Activated CD4-positive, alpha-beta memory T cell treated with anti-CD3 and anti-CD28 coated beads for 36 hours (primary cell): ENCODE results near the gene POMC. TPM values are rescaled to one million over a fixed set of nuclear protein-coding genes. Genes with fewer than 3 reads are reported as not detected.

Experiments used
- CTCF ChIA-PET: fragments of 350-600 bp; sonication (Branson Sonifier 250); formaldehyde crosslinking; loops from one replicate; lab custom pipeline; 2021; ENCODE audit warnings: antibody characterized with exemption, inconsistent platforms; lab: Charles Lee
- POLR2A ChIA-PET: fragments of 350-600 bp; sonication (Branson Sonifier 250); formaldehyde crosslinking; loops from one replicate; lab custom pipeline; 2021; ENCODE audit warnings: antibody characterized with exemption; lab: Charles Lee
- DNase-seq: peaks from one replicate; pipeline ENCODE4 v3.0.0-alpha.2; 2020
- H3K27ac Mint-ChIP-seq: one replicate; pipeline ENCODE4 v1.8.0; 2021; ENCODE audit warnings: mixed read lengths
- H3K27me3 Mint-ChIP-seq: one replicate; pipeline ENCODE4 v1.8.0; 2021; ENCODE audit warnings: mixed read lengths
- H3K36me3 Mint-ChIP-seq: one replicate; pipeline ENCODE4 v1.8.0; 2021; ENCODE audit warnings: mixed read lengths
- H3K4me1 Mint-ChIP-seq: one replicate; pipeline ENCODE4 v1.8.0; 2021; ENCODE audit warnings: low read depth, mixed read lengths
- H3K4me3 Mint-ChIP-seq: one replicate; pipeline ENCODE4 v1.8.0; 2021; ENCODE audit warnings: mild to moderate bottlenecking, mixed read lengths
- H3K9me3 Mint-ChIP-seq: one replicate; pipeline ENCODE4 v1.8.0; 2021; ENCODE audit warnings: mixed read lengths
- intact Hi-C: fragments of 100-400 bp; cut with micrococcal nuclease; formaldehyde crosslinking; loops from one replicate; pipeline ENCODE4 v1.15.1; 2023
- total RNA-seq, 2 experiments: library from RNA; stranded (reverse); gene quantifications; one replicate each; pipeline ENCODE4 v1.2.3, GENCODE V29; 2021

POMC gene
- total RNA-seq, 2 experiments from 2014 or later = 3.8 to 4.2 TPM

- Mint-ChIP-seq H3K36me3 (no peaks in the 10 kb centered on the region), H3K27ac (no peak overlapping the region), H3K9me3 (no peaks in the 10 kb centered on the region), H3K4me3 (no peak overlapping the region), H3K4me1 (peaks cover 6% of the 10 kb centered on the region), H3K27me3 (no peaks in the 10 kb centered on the region)
- DNase-seq = no peak
- ChIA-PET CTCF (no interaction called here), POLR2A (no interaction called here)
- intact Hi-C loops = no loop called here
Observed at GRCh38 chr2:25198576-25198975, 30.2 kb upstream of the POMC start.

GRCh38 chr2:25198209-25198525, 29.8 kb upstream of the POMC start:
- CTCF ChIA-PET = interaction anchor here (2.8 kb wide), 1 partner anchor 29 kb away, joined by 16 read pairs; the partner anchor contains the start of gene POMC

GRCh38 chr2:25197336-25198208, 29.2 kb upstream of the POMC start:
- Mint-ChIP-seq H3K4me1 (peaks cover 4% of the 10 kb centered on the region), H3K36me3 (no peaks in the 10 kb centered on the region), H3K4me3 (no peak overlapping the region), H3K27me3 (no peaks in the 10 kb centered on the region), H3K9me3 (no peaks in the 10 kb centered on the region), H3K27ac (no peak overlapping the region)
- CTCF ChIA-PET = interaction anchor here (0.6 to 4.4 kb wide), 17 partner anchors 10 to 787 kb away, joined by 3 to 33 read pairs (median 5); partner anchors contain the start of gene POMC
- intact Hi-C loops = loop anchor here (2.0 kb wide), 1 partner anchor 69 kb away; no protein-coding TSS in a partner anchor
- POLR2A ChIA-PET = no interaction called here
- no peak for DNase-seq

More at GRCh38 chr2:25198209-25198525, 29.8 kb upstream of the POMC start:
- Mint-ChIP-seq H3K36me3 (no peaks in the 10 kb centered on the region), H3K4me3 (no peak overlapping the region), H3K27ac (no peak overlapping the region), H3K9me3 (no peaks in the 10 kb centered on the region), H3K4me1 (peaks cover 6% of the 10 kb centered on the region), H3K27me3 (no peaks in the 10 kb centered on the region)
- intact Hi-C loops = no loop called here
- no peak for DNase-seq
- POLR2A ChIA-PET = no interaction called here

GRCh38 chr2:25194576-25195122, 26.3 kb upstream of the POMC start:
- H3K27ac Mint-ChIP-seq = no peak overlapping the region
- intact Hi-C loops = no loop called here

GRCh38 chr2:25190536-25190935, 22.2 kb upstream of the POMC start:
- no peak overlapping the region for H3K4me3 Mint-ChIP-seq
- H3K36me3 Mint-ChIP-seq = no peaks in the 10 kb centered on the region
- ChIA-PET POLR2A (no interaction called here), CTCF (no interaction called here)
- no peaks in the 10 kb centered on the region for H3K9me3 Mint-ChIP-seq
- no peaks in the 10 kb centered on the region for H3K4me1 Mint-ChIP-seq
- H3K27ac Mint-ChIP-seq = no peak overlapping the region
- no peak for DNase-seq
- intact Hi-C loops = no loop called here
- peaks cover 6% of the 10 kb centered on the region for H3K27me3 Mint-ChIP-seq

More at GRCh38 chr2:25194576-25195122, 26.3 kb upstream of the POMC start:
- Mint-ChIP-seq H3K4me3 (no peak overlapping the region), H3K27me3 (no peaks in the 10 kb centered on the region), H3K4me1 (no peaks in the 10 kb centered on the region), H3K9me3 (no peaks in the 10 kb centered on the region), H3K36me3 (no peaks in the 10 kb centered on the region)
- ChIA-PET POLR2A (no interaction called here), CTCF (interaction anchor here (1.2 to 4.4 kb wide), 4 partner anchors 24 to 219 kb away, joined by 4 to 39 read pairs (median 21); no protein-coding TSS in a partner anchor)
- DNase-seq = no peak

GRCh38 chr2:25188405-25188804, 20.0 kb upstream of the POMC start:
- no peaks in the 10 kb centered on the region for H3K36me3 Mint-ChIP-seq

GRCh38 chr2:25187729-25188350, 19.5 kb upstream of the POMC start:
- no peak for DNase-seq
- POLR2A ChIA-PET = no interaction called here
- CTCF ChIA-PET = interaction anchor here (0.6 kb wide), 2 partner anchors 9 to 419 kb away, joined by 3 read pairs; no protein-coding TSS in a partner anchor
- Mint-ChIP-seq H3K27ac (no peak overlapping the region), H3K27me3 (peaks cover 7% of the 10 kb centered on the region), H3K4me1 (no peaks in the 10 kb centered on the region), H3K4me3 (no peak overlapping the region), H3K9me3 (no peaks in the 10 kb centered on the region), H3K36me3 (no peaks in the 10 kb centered on the region)
- intact Hi-C loops = no loop called here

More at GRCh38 chr2:25188405-25188804, 20.0 kb upstream of the POMC start:
- Mint-ChIP-seq H3K4me1 (no peaks in the 10 kb centered on the region), H3K4me3 (no peak overlapping the region), H3K27me3 (peaks cover 7% of the 10 kb centered on the region), H3K9me3 (no peaks in the 10 kb centered on the region), H3K27ac (no peak overlapping the region)
- POLR2A ChIA-PET = no interaction called here
- intact Hi-C loops = no loop called here
- no peak for DNase-seq
- CTCF ChIA-PET = interaction anchor here (0.6 kb wide), 1 partner anchor 8 kb away, joined by 3 read pairs; no protein-coding TSS in a partner anchor

- H3K36me3 Mint-ChIP-seq = no peaks in the 10 kb centered on the region
- no peak overlapping the region for H3K27ac Mint-ChIP-seq
- intact Hi-C loops = no loop called here
- no peak for DNase-seq
- H3K27me3 Mint-ChIP-seq = peaks cover 7% of the 10 kb centered on the region
- ChIA-PET POLR2A (no interaction called here), CTCF (interaction anchor here (0.6 kb wide), 1 partner anchor 11 kb away, joined by 3 read pairs; no protein-coding TSS in a partner anchor)
- H3K4me3 Mint-ChIP-seq = no peak overlapping the region
- H3K4me1 Mint-ChIP-seq = no peaks in the 10 kb centered on the region
- no peaks in the 10 kb centered on the region for H3K9me3 Mint-ChIP-seq
Observed at GRCh38 chr2:25184254-25184653, 15.9 kb upstream of the POMC start.

GRCh38 chr2:25178976-25179375, 10.6 kb upstream of the POMC start:
- DNase-seq = no peak
- CTCF ChIA-PET = interaction anchor here (1.4 kb wide), 1 partner anchor 18 kb away, joined by 5 read pairs; no protein-coding TSS in a partner anchor
- POLR2A ChIA-PET = no interaction called here

GRCh38 chr2:25177211-25177611, 8.8 kb upstream of the POMC start:
- Mint-ChIP-seq H3K4me3 (no peak overlapping the region), H3K36me3 (no peaks in the 10 kb centered on the region), H3K27ac (no peak overlapping the region), H3K27me3 (peaks cover 2% of the 10 kb centered on the region), H3K9me3 (no peaks in the 10 kb centered on the region), H3K4me1 (no peaks in the 10 kb centered on the region)
- ChIA-PET CTCF (no interaction called here), POLR2A (no interaction called here)
- no peak for DNase-seq
- intact Hi-C loops = no loop called here

More at GRCh38 chr2:25178976-25179375, 10.6 kb upstream of the POMC start:
- intact Hi-C loops = no loop called here
- Mint-ChIP-seq H3K27me3 (peaks cover 2% of the 10 kb centered on the region), H3K36me3 (no peaks in the 10 kb centered on the region), H3K9me3 (no peaks in the 10 kb centered on the region), H3K27ac (no peak overlapping the region), H3K4me1 (no peaks in the 10 kb centered on the region), H3K4me3 (no peak overlapping the region)

GRCh38 chr2:25176541-25177181, 8.3 kb upstream of the POMC start:
- H3K36me3 Mint-ChIP-seq = no peaks in the 10 kb centered on the region
- no peaks in the 10 kb centered on the region for H3K4me1 Mint-ChIP-seq
- no peak overlapping the region for H3K4me3 Mint-ChIP-seq
- H3K27ac Mint-ChIP-seq = no peak overlapping the region
- H3K9me3 Mint-ChIP-seq = no peaks in the 10 kb centered on the region
- ChIA-PET POLR2A (no interaction called here), CTCF (no interaction called here)
- intact Hi-C loops = no loop called here
- DNase-seq = no peak
- H3K27me3 Mint-ChIP-seq = peaks cover 2% of the 10 kb centered on the region

GRCh38 chr2:25176138-25176537, 7.8 kb upstream of the POMC start:
- H3K36me3 Mint-ChIP-seq = no peaks in the 10 kb centered on the region
- peaks cover 2% of the 10 kb centered on the region for H3K27me3 Mint-ChIP-seq
- no peaks in the 10 kb centered on the region for H3K4me1 Mint-ChIP-seq
- no peak overlapping the region for H3K27ac Mint-ChIP-seq
- ChIA-PET POLR2A (no interaction called here), CTCF (no interaction called here)
- intact Hi-C loops = no loop called here
- no peaks in the 10 kb centered on the region for H3K9me3 Mint-ChIP-seq
- no peak overlapping the region for H3K4me3 Mint-ChIP-seq
- DNase-seq = no peak
